Osteocyte (in vitro differentiated cells): ENCODE results near the gene BRINP1. TPM values are rescaled to one million over a fixed set of nuclear protein-coding genes. Genes with fewer than 3 reads are reported as not detected.

Source experiments
- DNase-seq: peaks from one replicate; pipeline ENCODE4 v3.0.0; 2021; ENCODE audit warnings: mixed read lengths; ENCODE audit not compliant: unreplicated experiment; ENCODE audit errors: extremely low spot score
- H3K27ac Mint-ChIP-seq: one replicate; pipeline ENCODE4 v1.8.0; 2021; ENCODE audit warnings: mild to moderate bottlenecking, mixed read lengths; ENCODE audit not compliant: unreplicated experiment
- H3K27me3 Mint-ChIP-seq: one replicate; pipeline ENCODE4 v1.8.0; 2021; ENCODE audit warnings: mixed read lengths; ENCODE audit not compliant: unreplicated experiment
- H3K36me3 Mint-ChIP-seq: one replicate; pipeline ENCODE4 v1.8.0; 2021; ENCODE audit warnings: mixed read lengths; ENCODE audit not compliant: unreplicated experiment
- H3K4me1 Mint-ChIP-seq: one replicate; pipeline ENCODE4 v1.8.0; 2021; ENCODE audit warnings: mixed read lengths; ENCODE audit not compliant: unreplicated experiment
- H3K4me3 Mint-ChIP-seq: one replicate; pipeline ENCODE4 v1.8.0; 2021; ENCODE audit warnings: mild to moderate bottlenecking, moderate library complexity, mixed read lengths; ENCODE audit not compliant: unreplicated experiment
- H3K9me3 Mint-ChIP-seq: one replicate; pipeline ENCODE4 v1.8.0; 2021; ENCODE audit warnings: mixed read lengths; ENCODE audit not compliant: unreplicated experiment
- total RNA-seq: library from RNA; stranded (reverse); gene quantifications from 2 replicates; pipeline ENCODE4 v1.2.1, GENCODE V29; 2021
- TF ChIP-seq, protein P1 (sequence below): fragments of 200-600 bp; sonication (generic); IDR thresholded peaks from 2 replicates; pipeline ENCODE4 v1.5.0; 2021; ENCODE audit warnings: antibody characterized with exemption, mild to moderate bottlenecking, moderate library complexity

BRINP1 gene
- total RNA-seq, 1 donor from 2014 or later, result 0.16 TPM

- peaks cover 4% of the 10 kb centered on the region for H3K27me3 Mint-ChIP-seq
- no peak overlapping the region for H3K27ac Mint-ChIP-seq
- no peak for DNase-seq
- H3K4me3 Mint-ChIP-seq, result no peak overlapping the region
- no peaks in the 10 kb centered on the region for H3K4me1 Mint-ChIP-seq
- no peaks in the 10 kb centered on the region for H3K9me3 Mint-ChIP-seq
- TF ChIP-seq, protein P1, sequence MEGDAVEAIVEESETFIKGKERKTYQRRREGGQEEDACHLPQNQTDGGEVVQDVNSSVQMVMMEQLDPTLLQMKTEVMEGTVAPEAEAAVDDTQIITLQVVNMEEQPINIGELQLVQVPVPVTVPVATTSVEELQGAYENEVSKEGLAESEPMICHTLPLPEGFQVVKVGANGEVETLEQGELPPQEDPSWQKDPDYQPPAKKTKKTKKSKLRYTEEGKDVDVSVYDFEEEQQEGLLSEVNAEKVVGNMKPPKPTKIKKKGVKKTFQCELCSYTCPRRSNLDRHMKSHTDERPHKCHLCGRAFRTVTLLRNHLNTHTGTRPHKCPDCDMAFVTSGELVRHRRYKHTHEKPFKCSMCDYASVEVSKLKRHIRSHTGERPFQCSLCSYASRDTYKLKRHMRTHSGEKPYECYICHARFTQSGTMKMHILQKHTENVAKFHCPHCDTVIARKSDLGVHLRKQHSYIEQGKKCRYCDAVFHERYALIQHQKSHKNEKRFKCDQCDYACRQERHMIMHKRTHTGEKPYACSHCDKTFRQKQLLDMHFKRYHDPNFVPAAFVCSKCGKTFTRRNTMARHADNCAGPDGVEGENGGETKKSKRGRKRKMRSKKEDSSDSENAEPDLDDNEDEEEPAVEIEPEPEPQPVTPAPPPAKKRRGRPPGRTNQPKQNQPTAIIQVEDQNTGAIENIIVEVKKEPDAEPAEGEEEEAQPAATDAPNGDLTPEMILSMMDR, result no peak
- H3K36me3 Mint-ChIP-seq, result no peaks in the 10 kb centered on the region
These were observed 86.0 kb downstream of the BRINP1 start for GRCh38 chr9:119283078-119283794.

DNA sequence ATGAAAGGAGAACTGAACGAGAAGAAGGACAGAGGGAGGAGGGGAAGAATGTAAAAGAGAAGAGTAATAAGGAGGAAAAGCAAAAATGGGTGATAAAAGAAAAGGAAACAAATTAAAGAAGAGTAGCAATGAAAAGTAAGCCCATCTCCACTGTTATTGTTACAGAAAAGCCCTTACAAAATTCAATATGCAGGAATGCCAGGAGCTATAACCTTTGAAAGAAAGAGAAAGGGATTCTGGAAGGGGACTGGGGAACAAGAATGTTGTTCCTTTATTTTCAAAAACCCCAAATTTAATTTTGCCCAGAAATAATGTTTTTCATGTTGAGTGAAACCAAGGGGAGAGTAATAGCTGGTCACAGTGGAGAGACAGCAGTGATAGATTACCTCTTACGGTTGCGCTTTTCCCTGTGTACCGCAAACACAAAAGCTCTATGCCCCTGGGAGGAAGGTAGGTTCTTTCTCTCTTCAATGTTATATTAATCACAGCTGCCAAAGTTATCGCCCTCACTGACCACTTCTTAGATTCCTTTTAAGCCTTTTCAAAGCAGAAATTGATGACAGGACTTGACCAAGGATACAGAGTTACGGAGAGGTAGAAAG lies 86.7 kb downstream of the BRINP1 start:
- TF ChIP-seq, protein P1, result no peak
- Mint-ChIP-seq H3K36me3 (no peaks in the 10 kb centered on the region), H3K27me3 (peaks cover 4% of the 10 kb centered on the region), H3K4me3 (no peak overlapping the region), H3K9me3 (no peaks in the 10 kb centered on the region), H3K27ac (no peak overlapping the region), H3K4me1 (no peaks in the 10 kb centered on the region)
- DNase-seq, result no peak

GRCh38 chr9:119280740-119281485 lies 88.3 kb downstream of the BRINP1 start:
- Mint-ChIP-seq H3K4me3 (no peak overlapping the region), H3K36me3 (no peaks in the 10 kb centered on the region), H3K9me3 (no peaks in the 10 kb centered on the region), H3K27me3 (peaks cover 4% of the 10 kb centered on the region), H3K27ac (no peak overlapping the region), H3K4me1 (no peaks in the 10 kb centered on the region)
- TF ChIP-seq, protein P1, result no peak
- DNase-seq, result no peak

DNA sequence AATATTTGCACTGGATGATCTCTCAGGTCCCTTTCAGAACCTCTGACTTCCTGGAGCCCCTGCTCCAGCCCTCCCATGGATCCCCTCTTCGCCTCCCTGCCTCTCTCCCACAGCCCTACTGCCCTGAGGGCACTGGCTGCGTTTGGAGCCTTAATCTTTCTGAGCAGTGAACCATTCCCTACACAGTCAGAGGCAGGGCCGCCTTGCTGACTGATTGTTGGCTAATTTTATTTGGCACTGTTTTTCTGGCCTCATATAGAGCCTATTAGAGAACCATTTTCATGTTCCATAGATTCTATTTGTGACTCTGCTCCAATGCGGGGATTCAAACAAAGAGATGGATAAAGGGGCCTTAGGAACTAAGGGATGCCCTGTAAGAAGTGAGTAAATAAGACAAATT lies 91.1 kb downstream of the BRINP1 start:
- no peak overlapping the region for H3K27ac Mint-ChIP-seq
- H3K4me1 Mint-ChIP-seq, result no peaks in the 10 kb centered on the region
- no peak for DNase-seq
- no peaks in the 10 kb centered on the region for H3K27me3 Mint-ChIP-seq
- H3K36me3 Mint-ChIP-seq, result no peaks in the 10 kb centered on the region
- no peak overlapping the region for H3K4me3 Mint-ChIP-seq
- H3K9me3 Mint-ChIP-seq, result no peaks in the 10 kb centered on the region
- TF ChIP-seq, protein P1, result no peak
